IMR-90 (cell line): ENCODE measurements around the gene FHDC1. TPM values are rescaled to one million over a fixed set of nuclear protein-coding genes. Genes with fewer than 3 reads are reported as not detected.

Source experiments
- ATAC-seq: fragments of 200-7000 bp; cut with Tn5 transposase; 2 replicates; pipeline ENCODE4 v1.9.1; 2020; ENCODE audit warnings: low read depth, mild to moderate bottlenecking, moderate library complexity
- BruUV-seq: library from RNA; stranded (reverse); fragments of 400-500 nt; replicated peaks from 2 replicates; lab custom pipeline; 2021; lab: Mats Ljungman, UMichigan
- CTCF ChIA-PET: fragments of 300-600 bp; formaldehyde crosslinking; extraction: SDS; loops from one replicate; lab custom pipeline; 2021; ENCODE audit warnings: antibody characterized with exemption; lab: Yijun Ruan, JAX
- POLR2A ChIA-PET: fragments of 300-600 bp; sonication (Branson Sonifier 250); formaldehyde crosslinking; loops from one replicate; lab custom pipeline; 2022; ENCODE audit warnings: antibody characterized with exemption; ENCODE audit not compliant: unreplicated experiment; lab: Charles Lee
- DNase-seq: peaks from one replicate; pipeline ENCODE4 v3.0.0; 2013
- H2AFZ ChIP-seq: replicated peaks from 2 replicates; pipeline ENCODE3; 2013; ENCODE audit warnings: low read length, mild to moderate bottlenecking; ENCODE audit not compliant: poor library complexity
- H2AK5ac ChIP-seq: 2 replicates; pipeline ENCODE4 v1.6.1; 2013; ENCODE audit warnings: low read depth, low read length, inconsistent platforms
- H2AK9ac ChIP-seq: replicated peaks from 2 replicates; pipeline ENCODE3; 2013; ENCODE audit warnings: mild to moderate bottlenecking, low read depth, low read length, moderate library complexity; ENCODE audit not compliant: poor library complexity
- H2BK120ac ChIP-seq: 2 replicates; pipeline ENCODE4 v1.6.1; 2013; ENCODE audit warnings: low read depth, low read length, inconsistent platforms
- H2BK15ac ChIP-seq: 3 replicates; pipeline ENCODE4 v1.6.1; 2013; ENCODE audit warnings: low read depth, low read length, inconsistent platforms
- H2BK20ac ChIP-seq: 2 replicates; pipeline ENCODE4 v1.6.1; 2013; ENCODE audit warnings: low read depth, mild to moderate bottlenecking, inconsistent platforms, low read length, moderate library complexity
- H2BK5ac ChIP-seq: 2 replicates; pipeline ENCODE4 v1.6.1; 2013; ENCODE audit warnings: mild to moderate bottlenecking, low read depth, low read length, inconsistent platforms; ENCODE audit not compliant: poor library complexity, severe bottlenecking
- H3K14ac ChIP-seq: replicated peaks from 2 replicates; pipeline ENCODE4 v1.6.1; 2013; ENCODE audit warnings: low read depth, low read length, inconsistent platforms
- H3K18ac ChIP-seq: 2 replicates; pipeline ENCODE4 v1.6.1; 2013; ENCODE audit warnings: low read depth, low read length, control low read depth
- H3K23ac ChIP-seq: 2 replicates; pipeline ENCODE4 v1.6.1; 2013; ENCODE audit warnings: low read depth, low read length, inconsistent platforms
- H3K27ac ChIP-seq: 2 replicates; pipeline ENCODE4 v1.5.1; 2013; ENCODE audit warnings: mild to moderate bottlenecking, control low read depth, low read length; ENCODE audit not compliant: insufficient read depth
- H3K27me3 ChIP-seq: 2 replicates; pipeline ENCODE4 v1.6.1; 2013; ENCODE audit warnings: low read length; ENCODE audit not compliant: control insufficient read depth, insufficient read depth
- H3K36me3 ChIP-seq: 2 replicates; pipeline ENCODE4 v1.6.1; 2013; ENCODE audit warnings: low read length, mixed read lengths; ENCODE audit not compliant: control insufficient read depth, insufficient read depth
- H3K4ac ChIP-seq: 2 replicates; pipeline ENCODE4 v1.6.1; 2013; ENCODE audit warnings: low read depth, low read length, inconsistent platforms
- H3K4me1 ChIP-seq: 2 replicates; pipeline ENCODE4 v1.6.1; 2013; ENCODE audit warnings: low read length, mixed read lengths; ENCODE audit not compliant: control insufficient read depth, insufficient read depth
- H3K4me2 ChIP-seq: 2 replicates; pipeline ENCODE4 v1.6.1; 2013; ENCODE audit warnings: low read depth, mild to moderate bottlenecking, control low read depth, low read length, moderate library complexity
- H3K4me3 ChIP-seq: 2 replicates; pipeline ENCODE4 v1.5.1; 2013; ENCODE audit warnings: low read depth, mild to moderate bottlenecking, control low read depth, low read length, moderate library complexity; ENCODE audit not compliant: insufficient read depth
- H3K56ac ChIP-seq: 2 replicates; pipeline ENCODE4 v1.6.1; 2013; ENCODE audit warnings: low read length, inconsistent platforms; ENCODE audit not compliant: insufficient read depth; ENCODE audit errors: extremely low read depth
- H3K79me1 ChIP-seq, 2 experiments: 2 replicates each; pipeline ENCODE4 v1.6.1; 2013; ENCODE audit warnings: low read length in 2 of 2, inconsistent platforms in 1 of 2, low read depth in 1 of 2
- H3K9ac ChIP-seq: 2 replicates; pipeline ENCODE4 v1.6.1; 2013; ENCODE audit warnings: low read depth, low read length, control low read depth
- H3K9me1 ChIP-seq: 2 replicates; pipeline ENCODE4 v1.6.1; 2013; ENCODE audit warnings: low read length, inconsistent platforms; ENCODE audit not compliant: insufficient read depth
- H3K9me3 ChIP-seq: 2 replicates; pipeline ENCODE4 v1.6.1; 2013; ENCODE audit warnings: low read length; ENCODE audit not compliant: control insufficient read depth, insufficient read depth
- H4K20me1 ChIP-seq: 2 replicates; pipeline ENCODE4 v1.6.1; 2013; ENCODE audit warnings: low read length, inconsistent platforms; ENCODE audit not compliant: insufficient read depth
- H4K5ac ChIP-seq: 2 replicates; pipeline ENCODE4 v1.6.1; 2013; ENCODE audit warnings: mild to moderate bottlenecking, low read depth, low read length, control low read depth
- H4K8ac ChIP-seq, 2 experiments: 2 replicates each; pipeline ENCODE4 v1.6.1; 2013; ENCODE audit warnings: low read depth in 2 of 2, low read length in 2 of 2, control low read depth in 1 of 2, inconsistent platforms in 1 of 2
- H4K91ac ChIP-seq: 2 replicates; pipeline ENCODE4 v1.6.1; 2013; ENCODE audit warnings: low read depth, low read length, inconsistent platforms; ENCODE audit not compliant: insufficient read depth
- CEBPB ChIP-seq: IDR thresholded peaks from 2 replicates; pipeline ENCODE4 v1.6.1; 2012; ENCODE audit warnings: low read depth, low read length, improper control_type of control experiment
- CHD1 ChIP-seq: IDR thresholded peaks from 2 replicates; pipeline ENCODE4 v1.6.1; 2012; ENCODE audit warnings: low read depth, low read length, improper control_type of control experiment
- MAFK ChIP-seq: IDR thresholded peaks from 2 replicates; pipeline ENCODE4 v1.6.1; 2012; ENCODE audit warnings: low read depth, low read length, improper control_type of control experiment
- MAZ ChIP-seq: IDR thresholded peaks from 2 replicates; pipeline ENCODE4 v1.6.1; 2012; ENCODE audit warnings: low read depth, mild to moderate bottlenecking, low read length, improper control_type of control experiment, moderate library complexity, borderline replicate concordance
- POLR2A ChIP-seq: IDR thresholded peaks from 2 replicates; pipeline ENCODE4 v1.6.1; 2012; ENCODE audit warnings: mild to moderate bottlenecking, low read depth, low read length
- RCOR1 ChIP-seq: IDR thresholded peaks from 2 replicates; pipeline ENCODE4 v1.6.1; 2012; ENCODE audit warnings: mild to moderate bottlenecking, low read length, improper control_type of control experiment; ENCODE audit not compliant: insufficient replicate concordance
- RFX5 ChIP-seq: IDR thresholded peaks from 2 replicates; pipeline ENCODE4 v1.8.0; 2012; ENCODE audit warnings: low read depth, mild to moderate bottlenecking, low read length, moderate library complexity
- SMC3 ChIP-seq: fragments of 150-350 bp; IDR thresholded peaks from 2 replicates; pipeline ENCODE4 v1.6.1; 2016; ENCODE audit warnings: low read depth, mild to moderate bottlenecking, antibody characterized with exemption, low read length, moderate library complexity
- dilution Hi-C: fragments of 300-500 bp; cut with HindIII; formaldehyde crosslinking; loops from one replicate; pipeline ENCODE4 v1.14.3; 2018; ENCODE audit warnings: low sequenced_read_pairs; ENCODE audit not compliant: unreplicated experiment
- in situ Hi-C: fragments of 300-500 bp; cut with MboI; formaldehyde crosslinking; loops from 3 replicates; pipeline ENCODE4 v1.14.3; 2019; ENCODE audit warnings: low sequenced_read_pairs, inconsistent platforms, mixed read lengths
- intact Hi-C: fragments of 100-400 bp; cut with micrococcal nuclease; formaldehyde crosslinking; loops from 2 replicates; pipeline ENCODE4 v1.10.0; 2022
- polyA plus RNA-seq, 3 experiments: library from polyadenylated mRNA; depleted of rRNA; stranded (reverse); fragments of >200 nt; gene quantifications; 2 replicates each; pipeline ENCODE4 v1.2.3, GENCODE V29; 2012; ENCODE audit warnings: low replicate concordance in 1 of 3
- total RNA-seq: library from RNA; depleted of rRNA; stranded (reverse); fragments of >200 nt; gene quantifications from 2 replicates; pipeline ENCODE4 v1.2.3, GENCODE V29; 2012

The FHDC1 gene
- total and polyA plus RNA-seq, 2 of the 4 experiments (the other 2 are of a cell fraction), result under 0.01 to 0.09 TPM

DNA sequence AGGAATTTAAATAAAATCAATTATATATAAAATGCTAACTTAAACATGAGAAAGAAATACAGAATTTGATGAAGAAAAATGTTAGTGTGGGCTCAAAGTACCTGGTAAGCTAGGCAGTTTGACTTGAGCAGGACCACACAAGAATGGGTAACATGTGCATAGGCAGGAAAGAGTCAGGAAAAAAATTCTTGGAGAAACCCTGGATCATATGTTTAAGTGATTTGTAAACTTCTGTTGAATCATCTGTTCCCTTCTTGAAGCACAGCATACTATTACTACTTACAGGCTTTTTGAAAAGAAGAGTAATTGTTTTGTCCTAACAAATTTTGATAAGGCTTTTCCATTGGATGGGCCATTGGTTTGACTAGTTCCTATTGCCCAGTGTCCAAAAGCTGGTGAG lies 37.5 kb upstream of the FHDC1 start:
- no peak overlapping the region for H2BK15ac ChIP-seq
- TF ChIP-seq MAFK (no peak), RCOR1 (no peak), SMC3 (no peak), POLR2A (no peak), CEBPB (no peak), CHD1 (no peak), RFX5 (no peak), MAZ (no peak)
- no peaks in the 10 kb centered on the region; the same call in 1 of the 2 replicates for H3K36me3 ChIP-seq
- no peak overlapping the region for H3K27ac ChIP-seq
- dilution Hi-C loops (no loop called here), in situ Hi-C loops (no loop called here), intact Hi-C loops (loop anchor here (5.0 kb wide), 1 partner anchor 39 kb away; the partner anchor contains the start of gene FHDC1)
- no peak overlapping the region for H4K5ac ChIP-seq
- no peak overlapping the region for H2BK5ac ChIP-seq
- H3K79me1 ChIP-seq, result no peaks in the 10 kb centered on the region; a peak in 1 of 4 replicates
- H2AK5ac ChIP-seq, result no peak overlapping the region
- H2AK9ac ChIP-seq, result no peak overlapping the region
- ChIA-PET POLR2A (no interaction called here), CTCF (no interaction called here)
- no peaks in the 10 kb centered on the region for H4K20me1 ChIP-seq
- no peak overlapping the region for H2BK120ac ChIP-seq
- no TSS peak for BruUV-seq
- no peak overlapping the region for H3K23ac ChIP-seq
- H4K8ac ChIP-seq, result no peak overlapping the region
- H3K27me3 ChIP-seq, result no peaks in the 10 kb centered on the region
- no peak overlapping the region for H3K56ac ChIP-seq
- H3K18ac ChIP-seq, result no peak overlapping the region
- no peak overlapping the region for H3K9ac ChIP-seq
- DNase-seq (no peak), ATAC-seq (no peak)
- no peak overlapping the region for H3K4me3 ChIP-seq
- H4K91ac ChIP-seq, result no peak overlapping the region
- peaks cover 7% of the 10 kb centered on the region for H3K9me1 ChIP-seq
- no peaks in the 10 kb centered on the region for H3K9me3 ChIP-seq
- no peak overlapping the region for H2BK20ac ChIP-seq
- H3K4me2 ChIP-seq, result no peak overlapping the region
- H3K4ac ChIP-seq, result no peak overlapping the region
- H3K14ac ChIP-seq, result no peak overlapping the region
- H3K4me1 ChIP-seq, result peaks cover 4% of the 10 kb centered on the region; the same call in 1 of the 2 replicates
- H2AFZ ChIP-seq, result no peak overlapping the region
